ENCODE results near the gene RASGRP1.

GRCh38 chr15:38563723-38564519, 693 bp downstream of the RASGRP1 start:
- TF ChIP-seq CTCF (conservative IDR thresholded peaks at IDR 0.05 in 1 of 2, IDR thresholded peaks at IDR 0.05 in 1 of 2; ENCODE audit: low read depth in 1 of 2, low read length in 2 of 2) (peak; percentile 69 to 72), EZH2 (IDR thresholded peaks at IDR 0.05; ENCODE audit: low read length, missing control alignments) (no peak)

Data from fibroblast of lung (primary cell).